PC-3 (cell line): ENCODE results near the gene TNC.

Experiments
- CTCF ChIP-seq: fragments of 300-600 bp; sonication (generic); conservative IDR thresholded peaks from 2 replicates; pipeline ENCODE4 v1.5.1; 2017; ENCODE audit warnings: antibody characterized with exemption, low read depth, mild to moderate bottlenecking, low read length
- EZH2 ChIP-seq: fragments of 300-600 bp; sonication (generic); IDR thresholded peaks from one replicate; pipeline ENCODE4 v1.6.1; 2017; ENCODE audit warnings: antibody characterized with exemption, mild to moderate bottlenecking, low read length; ENCODE audit not compliant: unreplicated experiment

- TF ChIP-seq EZH2 (no peak), CTCF (no peak)
Measured at GRCh38 chr9:115134941-115135340, 17.0 kb upstream of the TNC start.
